Erythroblast (primary cell): ENCODE measurements around the gene ANP32E.

ENCODE experiments used
- GATA1 ChIP-seq: IDR thresholded peaks from 2 replicates; pipeline ENCODE4 v1.6.1; 2011; ENCODE audit warnings: low read depth, mild to moderate bottlenecking, control low read depth, low read length, moderate library complexity
- POLR2A ChIP-seq: IDR thresholded peaks from 2 replicates; pipeline ENCODE4 v1.6.1; 2011; ENCODE audit warnings: mild to moderate bottlenecking, low read length

DNA sequence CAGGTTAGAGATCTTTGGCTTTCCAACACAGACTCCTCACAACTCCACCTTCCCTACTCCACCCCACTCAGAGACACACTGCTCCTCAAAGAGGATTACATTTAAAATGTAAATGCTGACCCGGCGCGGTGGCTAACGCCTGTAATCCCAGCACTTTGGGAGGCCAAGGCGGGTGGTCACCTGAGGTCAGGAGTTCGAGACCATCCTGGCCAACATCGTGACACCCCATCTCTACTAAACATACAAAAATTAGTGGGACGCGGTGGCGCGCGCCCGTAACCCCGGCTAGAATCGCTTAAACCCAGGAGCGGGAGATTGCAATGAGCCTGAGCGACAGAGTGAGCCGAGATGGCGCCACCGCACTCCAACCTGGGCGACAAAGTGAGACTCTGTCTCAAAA, 1.8 kb upstream of the ANP32E start:
- TF ChIP-seq POLR2A (no peak), GATA1 (no peak)
